BLaER1 treated with 17β-estradiol and CSF1 and Interleukin-3, amounts not matched to agents 10 nM and 100 nM (cell line): ENCODE results near the gene RALY.

ENCODE experiments used
- H3K27ac ChIP-seq, 11 experiments: shearing (Covaris generic); formaldehyde crosslinking; 2 replicates each; pipeline ENCODE4 v1.8.1; 2022
- H3K27me3 ChIP-seq, 11 experiments: shearing (Covaris generic); formaldehyde crosslinking; 2 replicates each; pipeline ENCODE4 v1.8.1; 2022
- H3K36me3 ChIP-seq, 11 experiments: shearing (Covaris generic); formaldehyde crosslinking; 2 replicates each; pipeline ENCODE4 v1.8.1; 2022
- H3K4me1 ChIP-seq, 10 experiments: shearing (Covaris generic); formaldehyde crosslinking; 2 replicates each; pipeline ENCODE4 v1.8.1; 2022
- H3K4me2 ChIP-seq, 11 experiments: shearing (Covaris generic); formaldehyde crosslinking; 2 replicates each; pipeline ENCODE4 v1.8.1; 2022
- H3K4me3 ChIP-seq, 10 experiments: shearing (Covaris generic); formaldehyde crosslinking; 2 replicates each; pipeline ENCODE4 v1.8.1; 2022
- H3K9ac ChIP-seq, 11 experiments: shearing (Covaris generic); formaldehyde crosslinking; 2 replicates each; pipeline ENCODE4 v1.8.1; 2022
- H3K9me3 ChIP-seq, 11 experiments: shearing (Covaris generic); formaldehyde crosslinking; replicated peaks in 1 of 11; 2 replicates each; pipeline ENCODE4 v1.8.1; 2022
- H4K20me1 ChIP-seq, 11 experiments: shearing (Covaris generic); formaldehyde crosslinking; 2 replicates each; pipeline ENCODE4 v1.8.1; 2022
- Cebpa-rat ChIP-seq, 11 experiments: shearing (Covaris generic); IDR thresholded peaks; 2 replicates each; pipeline ENCODE4 v1.8.1; 2022

The RALY gene

GRCh38 chr20:34100576-34100975, 106.9 kb downstream of the RALY start:
- Histone ChIP-seq H3K9me3 (no peaks in the 10 kb centered on the region), H3K4me2 (no peak overlapping the region), H3K27ac (peak overlapping the region in 6 of 11 experiments; percentile 3 to 48 (median 34); a peak in 6 of 22 replicates), H3K9ac (no peak overlapping the region), H3K27me3 (no peaks in the 10 kb centered on the region), H4K20me1 (peaks cover 92 to 100% (median 99%) of the 10 kb centered on the region in 11 experiments), H3K36me3 (peaks cover 100% of the 10 kb centered on the region in 11 experiments), H3K4me1 (peaks cover 0 to 35% (median 18%) of the 10 kb centered on the region in 10 experiments; a peak in 14 of 20 replicates), H3K4me3 (no peak overlapping the region)
- no peak for TF ChIP-seq Cebpa-rat (IDR thresholded peaks at IDR 0.05)

- H3K27me3 ChIP-seq, result no peaks in the 10 kb centered on the region
- H3K36me3 ChIP-seq, result peaks cover 88 to 100% (median 100%) of the 10 kb centered on the region in 11 experiments
- H3K27ac ChIP-seq, result peak overlapping the region in 2 of 11 experiments; percentile 1 to 8; a peak in 1 of 22 replicates
- H3K4me3 ChIP-seq, result no peak overlapping the region
- no peak for TF ChIP-seq Cebpa-rat (IDR thresholded peaks at IDR 0.05)
- no peaks in the 10 kb centered on the region for H3K9me3 ChIP-seq
- H3K4me2 ChIP-seq, result no peak overlapping the region
- H3K9ac ChIP-seq, result no peak overlapping the region
- peaks cover 92 to 100% (median 100%) of the 10 kb centered on the region in 11 experiments for H4K20me1 ChIP-seq
- H3K4me1 ChIP-seq, result peaks cover 0 to 43% (median 25%) of the 10 kb centered on the region in 10 experiments; a peak in 14 of 20 replicates
These were observed 108.6 kb downstream of the RALY start for GRCh38 chr20:34102342-34102741.

GRCh38 chr20:34104059-34104458, 110.3 kb downstream of the RALY start:
- no peak overlapping the region for H3K9ac ChIP-seq
- H3K27ac ChIP-seq, result no peak overlapping the region
- H3K4me3 ChIP-seq, result no peak overlapping the region
- H3K4me1 ChIP-seq, result peaks cover 16 to 59% (median 40%) of the 10 kb centered on the region in 10 experiments
- H3K27me3 ChIP-seq, result no peaks in the 10 kb centered on the region
- H3K36me3 ChIP-seq, result peaks cover 81 to 100% (median 99%) of the 10 kb centered on the region in 11 experiments
- H3K9me3 ChIP-seq, result no peaks in the 10 kb centered on the region
- H4K20me1 ChIP-seq, result peaks cover 95 to 100% (median 100%) of the 10 kb centered on the region in 11 experiments
- TF ChIP-seq Cebpa-rat (IDR thresholded peaks at IDR 0.05), result no peak
- peak overlapping the region in 3 of 11 experiments; percentile 15 to 59 (median 39); a peak in 6 of 22 replicates for H3K4me2 ChIP-seq

- Histone ChIP-seq H3K9ac (no peak overlapping the region), H3K4me1 (peaks cover 33 to 76% (median 56%) of the 10 kb centered on the region in 10 experiments), H4K20me1 (peaks cover 94 to 100% (median 100%) of the 10 kb centered on the region in 11 experiments), H3K27me3 (no peaks in the 10 kb centered on the region), H3K9me3 (no peaks in the 10 kb centered on the region), H3K36me3 (peaks cover 70 to 94% (median 91%) of the 10 kb centered on the region in 11 experiments), H3K4me2 (peak overlapping the region in 5 of 11 experiments; percentile 6 to 46 (median 39); a peak in 6 of 22 replicates), H3K27ac (no peak overlapping the region), H3K4me3 (no peak overlapping the region)
- no peak for TF ChIP-seq Cebpa-rat (IDR thresholded peaks at IDR 0.05)
These were observed 112.4 kb downstream of the RALY start for GRCh38 chr20:34105978-34106675.

GRCh38 chr20:34108616-34109174, 115.0 kb downstream of the RALY start:
- TF ChIP-seq Cebpa-rat (IDR thresholded peaks at IDR 0.05), result no peak
- H3K36me3 ChIP-seq, result peaks cover 44 to 68% (median 65%) of the 10 kb centered on the region in 11 experiments
- H3K4me1 ChIP-seq, result peaks cover 40 to 79% (median 52%) of the 10 kb centered on the region in 10 experiments
- H3K9ac ChIP-seq, result peak overlapping the region in 3 of 11 experiments; percentile 2 to 99 (median 90); a peak in 4 of 22 replicates
- H3K9me3 ChIP-seq, result no peaks in the 10 kb centered on the region
- no peak overlapping the region for H3K27ac ChIP-seq
- no peaks in the 10 kb centered on the region for H3K27me3 ChIP-seq
- H3K4me3 ChIP-seq, result peak overlapping the region in 1 of 10 experiments; percentile 82; a peak in 2 of 20 replicates
- peak overlapping the region; percentile 81 to 97 (median 90) for H3K4me2 ChIP-seq
- peaks cover 73 to 79% (median 77%) of the 10 kb centered on the region in 11 experiments for H4K20me1 ChIP-seq

GRCh38 chr20:34109442-34109841, 115.7 kb downstream of the RALY start:
- H3K9me3 ChIP-seq, result no peaks in the 10 kb centered on the region
- H3K4me3 ChIP-seq, result peak overlapping the region in 6 of 10 experiments; percentile 8 to 99 (median 94); a peak in 8 of 20 replicates
- no peak for TF ChIP-seq Cebpa-rat (IDR thresholded peaks at IDR 0.05)
- peak overlapping the region in 7 of 11 experiments; percentile 90 to 99 (median 97); a peak in 8 of 22 replicates for H3K9ac ChIP-seq
- H3K4me2 ChIP-seq, result peak overlapping the region; percentile 81 to 97 (median 90)
- H3K4me1 ChIP-seq, result peaks cover 43 to 72% (median 53%) of the 10 kb centered on the region in 10 experiments
- peaks cover 37 to 61% (median 58%) of the 10 kb centered on the region in 11 experiments for H3K36me3 ChIP-seq
- H4K20me1 ChIP-seq, result peaks cover 66 to 72% (median 70%) of the 10 kb centered on the region in 11 experiments
- peak overlapping the region in 2 of 11 experiments; percentile 99 to 100; a peak in 2 of 22 replicates for H3K27ac ChIP-seq
- H3K27me3 ChIP-seq, result no peaks in the 10 kb centered on the region

GRCh38 chr20:34110025-34110744, 116.5 kb downstream of the RALY start:
- TF ChIP-seq Cebpa-rat (IDR thresholded peaks at IDR 0.05), result no peak
- no peaks in the 10 kb centered on the region for H3K9me3 ChIP-seq
- H3K27ac ChIP-seq, result peak overlapping the region; percentile 87 to 100 (median 97); a peak in 18 of 22 replicates

More at GRCh38 chr20:34110025-34110744, 116.5 kb downstream of the RALY start:
- peak overlapping the region; percentile 81 to 97 (median 90) for H3K4me2 ChIP-seq
- H3K4me3 ChIP-seq, result peak overlapping the region; percentile 61 to 99 (median 92)
- H4K20me1 ChIP-seq, result peaks cover 58 to 65% (median 62%) of the 10 kb centered on the region in 11 experiments
- H3K9ac ChIP-seq, result peak overlapping the region; percentile 90 to 99 (median 96)
- peaks cover 43 to 65% (median 50%) of the 10 kb centered on the region in 10 experiments for H3K4me1 ChIP-seq
- peaks cover 29 to 53% (median 50%) of the 10 kb centered on the region in 11 experiments for H3K36me3 ChIP-seq
- H3K27me3 ChIP-seq, result no peaks in the 10 kb centered on the region
